Activated CD8-positive, alpha-beta memory T cell treated with anti-CD3 and anti-CD28 coated beads, Interleukin-2, amount 50 U/mL, for 4 hours (primary cell): ENCODE measurements around the gene RNF126.
"Not testable (repeated sequence)": the region's sequence is repeated elsewhere in the genome, so short reads cannot be mapped to it uniquely, and the experiment has no call there.

ENCODE experiments used
- DNase-seq: peaks from one replicate; pipeline ENCODE4 v3.0.0-alpha.2; 2020

Gene RNF126

DNA sequence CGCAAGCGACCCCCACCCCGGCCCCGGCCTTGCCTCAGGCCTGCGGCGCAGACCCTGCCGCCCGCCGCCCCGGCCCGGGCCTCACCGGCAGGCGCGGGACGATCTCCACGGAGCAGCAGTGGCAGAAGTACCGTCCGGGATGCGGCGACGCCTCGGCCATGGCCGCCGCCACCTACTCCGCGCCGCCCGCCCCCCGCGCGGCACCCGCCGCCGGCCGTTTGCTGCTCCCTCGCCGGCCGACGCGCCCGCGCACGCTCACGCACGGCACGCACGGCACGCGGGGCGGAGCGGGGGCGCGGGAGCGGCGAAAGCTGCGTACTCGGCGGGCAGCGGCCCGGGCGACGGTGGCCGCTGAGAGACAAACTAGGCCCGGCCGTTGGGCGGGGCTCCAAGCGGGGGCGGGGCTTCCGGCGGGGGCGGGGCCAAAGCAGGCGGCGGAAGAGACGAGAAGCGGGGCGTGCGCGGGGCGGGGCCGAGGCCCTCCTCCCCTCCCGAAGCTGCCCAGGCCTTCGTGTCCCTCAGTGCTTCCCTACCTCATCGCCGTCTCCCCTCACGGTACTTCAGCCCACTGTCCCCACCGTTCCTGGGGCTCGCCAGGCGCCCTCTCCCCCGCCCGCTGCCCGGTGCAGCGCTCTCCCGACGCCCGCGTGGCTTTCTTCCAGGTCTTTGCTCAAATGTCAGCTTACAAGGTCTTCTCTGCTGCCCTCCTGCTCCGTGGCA is at the start of gene RNF126:
Gene RNF126, minus strand, starts transcription at position 253 of the 720 bp plus-strand sequence. Its CDS starts 93 bp downstream, at position 160.
- peak; percentile 91 for DNase-seq

- no peak for DNase-seq
These were observed 48.2 kb upstream of the RNF126 start for GRCh38 chr19:711254-711653.

- DNase-seq = no peak
These were observed 47.8 kb upstream of the RNF126 start for GRCh38 chr19:710767-711166.

GRCh38 chr19:709965-710571 is 47.1 kb upstream of the RNF126 start:
- DNase-seq = no peak

GRCh38 chr19:709196-709964 is 46.4 kb upstream of the RNF126 start:
- no peak for DNase-seq

DNA sequence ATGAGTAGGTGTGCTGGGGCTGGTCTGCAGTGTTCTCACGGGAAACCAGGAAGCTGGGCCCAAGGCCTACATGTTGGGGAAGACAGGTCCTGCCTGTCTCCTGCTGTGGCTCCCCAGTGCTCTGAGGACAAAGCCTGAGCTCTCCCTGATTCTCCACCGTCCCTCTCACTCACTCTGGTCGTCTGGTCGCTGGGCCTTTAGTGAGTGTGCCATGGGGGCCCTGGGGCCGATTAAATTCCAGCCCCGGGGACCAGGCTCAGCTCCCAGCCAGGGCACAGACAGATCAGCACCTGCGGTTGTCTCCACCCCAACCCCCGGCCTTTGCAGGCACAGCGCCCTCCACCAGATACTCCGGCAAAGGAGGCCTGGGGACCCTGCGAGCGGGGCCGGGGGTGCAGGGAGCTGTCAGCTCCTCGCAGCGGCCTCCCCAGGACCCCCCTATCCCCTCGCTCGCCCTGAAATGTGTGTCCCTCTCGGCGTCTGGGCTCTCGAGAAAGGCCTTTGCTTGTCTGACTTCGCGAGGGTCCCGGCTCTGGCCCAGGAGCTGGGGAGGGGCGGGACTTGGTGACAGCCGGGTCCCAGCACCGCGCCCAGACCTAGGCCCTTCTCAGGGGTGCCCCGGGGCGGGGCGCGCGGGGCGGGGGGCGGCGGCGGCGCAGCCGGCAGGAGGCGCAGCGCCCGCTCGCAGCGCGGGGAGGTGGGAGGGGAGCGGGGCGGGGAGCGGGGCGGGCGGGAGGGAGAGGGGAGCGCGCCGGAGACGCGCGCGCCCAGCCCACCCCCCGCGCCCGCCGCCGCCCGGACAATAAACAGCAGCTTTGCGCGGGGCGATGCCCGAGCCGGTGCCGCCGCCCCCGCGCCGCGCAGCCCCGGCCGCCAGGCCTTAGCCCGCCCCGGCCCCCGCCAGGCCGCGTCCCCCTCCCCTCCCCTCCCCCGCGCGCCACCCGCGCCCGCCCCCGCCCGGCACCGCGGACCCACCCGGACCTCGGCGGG is 45.4 kb upstream of the RNF126 start, which contains the start of gene PALM:
Gene PALM, plus strand, starts transcription at position 782 of the 990 bp plus-strand sequence. CDS start 212 bp downstream, outside the sequence.
- no peak for DNase-seq

DNA sequence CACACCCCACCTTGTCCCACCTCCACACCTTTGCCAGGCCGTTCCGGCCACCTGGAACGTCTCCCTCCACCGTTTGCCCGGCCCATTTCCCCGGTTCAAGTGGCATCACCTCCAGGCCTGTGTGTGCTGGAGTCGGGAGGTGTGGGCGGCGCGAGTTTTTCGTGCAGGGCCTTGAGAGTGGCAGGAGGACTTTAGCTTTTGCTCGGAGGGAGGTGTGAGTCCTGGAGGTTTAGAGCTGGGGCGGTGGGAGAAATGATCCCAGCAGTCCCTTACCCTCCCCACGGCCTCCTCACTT is 41.4 kb upstream of the RNF126 start:
- DNase-seq = no peak

- DNase-seq = peak; percentile 45
These were observed 40.8 kb upstream of the RNF126 start for GRCh38 chr19:703651-704446.

GRCh38 chr19:703329-703650 is 40.3 kb upstream of the RNF126 start:
- DNase-seq = no peak

DNA sequence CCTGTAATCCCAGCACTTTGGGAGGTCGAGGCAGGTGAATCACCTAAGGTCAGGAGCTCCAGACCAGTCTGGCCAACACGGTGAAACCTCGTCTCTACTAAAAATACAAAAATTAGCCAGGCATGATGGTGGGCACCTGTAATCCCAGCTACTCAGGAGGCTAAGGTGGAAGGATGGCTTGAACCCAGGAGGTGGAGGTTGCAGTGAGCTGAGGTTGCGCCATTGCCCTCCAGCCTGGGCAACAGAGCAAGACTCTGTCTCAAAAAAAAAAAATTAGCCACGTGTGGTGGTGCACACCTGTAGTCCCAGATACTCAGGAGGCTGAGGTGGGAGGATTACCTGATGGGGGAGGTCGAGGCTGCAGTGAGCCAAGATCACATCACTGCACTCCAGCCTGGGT is 39.8 kb upstream of the RNF126 start:
- not testable (repeated sequence) for DNase-seq

- DNase-seq = not testable (repeated sequence)
These were observed 36.9 kb upstream of the RNF126 start for GRCh38 chr19:699885-700284.

- not testable (repeated sequence) for DNase-seq
These were observed 35.5 kb upstream of the RNF126 start for GRCh38 chr19:698529-698928.

DNA sequence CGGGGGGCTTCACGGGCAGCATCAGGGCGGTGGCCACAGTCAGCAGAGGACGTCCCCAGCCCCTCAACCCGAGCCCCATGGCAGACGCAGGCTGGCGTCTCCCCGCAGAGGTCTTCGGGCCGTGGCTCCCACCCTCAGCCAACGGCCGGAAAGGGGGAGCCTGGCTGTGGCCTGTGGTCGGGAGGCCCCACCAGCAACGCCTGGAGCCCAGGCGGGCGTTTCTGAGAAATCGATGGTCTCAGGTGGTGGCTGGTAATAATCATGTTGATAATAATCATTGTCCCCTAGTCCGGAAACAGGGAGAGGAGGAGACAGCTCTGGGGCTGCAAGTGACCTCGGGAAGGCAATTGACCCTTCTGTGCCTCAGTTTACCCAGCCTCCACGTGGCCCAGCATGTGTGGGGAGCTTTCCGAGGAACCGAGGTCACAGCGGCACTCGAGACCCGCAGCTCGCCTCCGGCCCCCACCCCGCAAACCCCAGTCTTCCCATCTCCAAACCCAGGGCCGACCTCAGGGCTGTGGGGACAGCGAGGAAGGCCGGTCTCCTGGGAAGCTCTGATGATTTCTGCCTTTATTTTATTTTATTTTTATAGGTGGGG is 32.4 kb upstream of the RNF126 start, which contains the start of gene PRSS57:
Gene PRSS57, minus strand, starts transcription at position 101 of the 598 bp plus-strand sequence. Its CDS starts 22 bp downstream, at position 79.
- DNase-seq = no peak

DNA sequence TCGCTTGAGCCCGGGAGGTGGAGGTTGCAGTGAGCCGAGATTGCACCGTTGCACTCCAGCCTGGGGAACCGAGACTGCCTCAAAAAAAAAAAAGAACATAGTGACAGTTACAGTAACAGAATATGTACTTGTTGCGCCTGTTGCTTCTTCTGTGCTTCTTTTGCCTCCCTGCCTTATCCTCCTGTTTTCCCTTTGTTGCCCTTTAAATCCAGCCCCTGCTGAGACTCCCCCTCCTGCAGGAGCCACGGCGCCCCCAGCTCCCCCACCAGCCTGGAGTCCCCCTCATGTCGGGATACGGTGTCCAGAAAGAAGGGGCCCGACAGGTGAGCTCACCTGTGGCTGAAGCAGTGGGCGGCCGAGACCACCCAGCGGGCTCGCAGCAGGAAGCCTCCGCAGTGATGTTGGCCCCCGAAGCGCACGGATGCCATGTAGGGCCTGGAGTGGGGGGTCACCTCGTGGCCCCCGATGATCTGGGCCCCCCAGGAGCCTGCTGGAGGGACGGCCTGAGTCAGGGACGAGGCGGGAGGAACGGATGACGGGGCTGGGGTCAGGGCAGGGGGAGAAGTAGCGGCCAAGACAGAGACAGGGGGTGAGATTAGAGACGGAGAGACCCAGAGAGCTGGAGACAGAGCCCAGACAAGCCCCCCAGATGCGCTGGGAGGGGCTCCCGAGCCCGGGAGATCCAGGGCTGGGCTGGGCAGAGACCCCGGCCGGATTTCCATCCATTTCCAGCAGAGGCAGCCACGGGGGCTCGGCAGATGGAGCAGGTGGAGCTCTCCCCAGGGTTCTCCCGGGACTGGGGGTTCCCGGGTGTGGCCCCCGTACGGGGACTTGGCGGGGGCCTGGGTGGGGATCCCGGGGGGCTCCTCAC is 31.7 kb upstream of the RNF126 start:
- DNase-seq = no peak

DNA sequence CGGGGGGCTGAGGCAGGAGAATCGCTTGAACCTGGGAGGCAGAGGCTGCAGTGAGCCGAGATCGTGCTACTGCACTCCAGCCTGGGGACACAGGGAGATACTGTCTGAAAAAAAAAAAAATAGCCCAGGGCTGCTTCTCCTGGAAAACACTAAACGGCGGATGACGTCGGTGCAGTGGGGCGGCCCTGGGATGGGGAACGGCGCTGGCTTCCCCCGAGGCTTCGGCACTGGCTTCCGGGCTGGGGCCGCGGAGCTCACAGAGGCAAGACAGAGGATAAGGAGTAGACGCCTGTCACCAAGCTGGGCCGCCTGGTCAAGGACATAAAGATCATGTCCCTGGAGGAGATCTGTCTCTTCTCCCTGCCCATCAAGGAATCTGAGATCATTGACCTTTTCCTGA is 27.2 kb upstream of the RNF126 start:
- DNase-seq = no peak

- DNase-seq = no peak
These were observed 26.0 kb upstream of the RNF126 start for GRCh38 chr19:688992-689391.

DNA sequence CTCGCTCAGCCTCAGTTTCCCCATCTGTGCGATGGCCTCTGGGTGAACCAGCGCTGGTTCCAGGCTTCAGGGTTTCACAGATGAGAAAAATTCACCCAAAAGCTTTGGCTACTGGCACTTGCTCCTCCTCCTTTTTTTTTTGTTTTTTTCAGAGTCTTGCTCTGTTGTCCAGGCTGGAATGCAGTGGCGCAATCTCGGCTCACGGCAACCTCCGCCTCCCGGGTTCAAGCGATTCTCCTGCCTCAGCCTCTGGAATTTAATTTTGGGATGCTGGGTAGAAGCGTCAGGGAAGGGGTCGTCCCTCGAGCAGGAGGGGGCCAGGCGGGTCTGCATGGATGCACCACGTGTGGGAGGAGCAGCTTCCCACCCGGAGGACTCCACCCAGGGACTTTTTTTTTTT is 25.2 kb upstream of the RNF126 start:
- no peak for DNase-seq

DNA sequence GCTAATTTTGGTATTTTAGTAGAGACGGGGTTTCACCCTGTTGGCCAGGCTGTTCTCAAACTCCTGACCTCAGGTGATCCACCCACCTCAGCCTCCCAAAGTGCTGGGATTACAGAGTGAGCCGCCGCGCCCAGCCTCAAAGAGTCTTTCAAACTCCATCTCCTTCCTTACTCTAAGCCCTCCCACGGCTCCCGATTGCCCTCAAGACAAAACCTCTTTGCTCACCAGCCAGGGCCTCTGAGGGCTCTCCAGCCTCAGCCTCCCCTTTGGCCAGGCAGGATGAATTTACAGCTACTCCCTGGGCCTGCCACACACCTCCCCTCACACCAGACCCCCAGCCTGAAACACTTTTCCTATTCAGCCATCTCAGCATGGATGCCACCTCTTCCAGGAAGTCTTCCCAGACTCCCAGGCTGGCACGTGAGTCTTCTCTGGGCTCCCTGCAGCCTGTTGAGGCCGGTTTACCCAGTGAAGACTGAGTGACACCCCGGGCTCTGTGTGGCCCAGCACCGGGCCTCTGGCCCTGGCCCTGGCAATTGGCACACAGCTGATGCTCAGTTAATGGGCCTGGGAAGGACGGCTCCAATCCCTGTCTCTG is 24.7 kb upstream of the RNF126 start:
- no peak for DNase-seq

GRCh38 chr19:686589-687297 is 23.7 kb upstream of the RNF126 start:
- DNase-seq = no peak
